ENCODE data around the gene HIVEP2.
A peak's percentile ranks its signal among the peaks of the same experiment; 100 is the strongest.

Gene HIVEP2

GRCh38 chr6:142857233-142857761 lies 87.7 kb downstream of the HIVEP2 start:
- DNase-seq = no peak

GRCh38 chr6:142856624-142857232 lies 88.2 kb downstream of the HIVEP2 start:
- DNase-seq = peak; percentile 48

GRCh38 chr6:142855893-142856623 lies 88.9 kb downstream of the HIVEP2 start:
- peak; percentile 53 for DNase-seq

GRCh38 chr6:142854589-142855488 lies 90.1 kb downstream of the HIVEP2 start:
- DNase-seq = no peak

GRCh38 chr6:142853244-142854180 lies 91.5 kb downstream of the HIVEP2 start:
- DNase-seq = no peak

GRCh38 chr6:142851601-142852000 lies 93.4 kb downstream of the HIVEP2 start:
- DNase-seq = no peak

GRCh38 chr6:142850679-142851423 lies 94.1 kb downstream of the HIVEP2 start:
- peak; percentile 55 for DNase-seq

GRCh38 chr6:142848976-142849375 lies 96.0 kb downstream of the HIVEP2 start:
- DNase-seq = no peak

GRCh38 chr6:142848156-142848555 lies 96.8 kb downstream of the HIVEP2 start:
- no peak for DNase-seq

GRCh38 chr6:142846883-142847287 lies 98.1 kb downstream of the HIVEP2 start:
- DNase-seq = no peak

GRCh38 chr6:142846459-142846831 lies 98.5 kb downstream of the HIVEP2 start:
- no peak for DNase-seq

GRCh38 chr6:142845624-142846458 lies 99.1 kb downstream of the HIVEP2 start:
- peak; percentile 52 for DNase-seq

- no peak for DNase-seq
These were observed 99.8 kb downstream of the HIVEP2 start for GRCh38 chr6:142845143-142845571.

GRCh38 chr6:142844065-142844755 lies 100.8 kb downstream of the HIVEP2 start:
- no peak for DNase-seq

- no peak for DNase-seq
These were observed 101.6 kb downstream of the HIVEP2 start for GRCh38 chr6:142843361-142843760.

- DNase-seq = peak; percentile 59
These were observed 102.3 kb downstream of the HIVEP2 start for GRCh38 chr6:142842418-142843261.

GRCh38 chr6:142841915-142842314 lies 103.1 kb downstream of the HIVEP2 start:
- no peak for DNase-seq

- DNase-seq = no peak
These were observed 105.3 kb downstream of the HIVEP2 start for GRCh38 chr6:142839686-142840040.

All from activated naive CD4-positive, alpha-beta T cell treated with Interleukin-2 at 50 U/mL for 16 hours (primary cell).